ENCODE measurements around the gene PROCA1. TPM values are rescaled to one million over a fixed set of nuclear protein-coding genes. Genes with fewer than 3 reads are reported as not detected.
"Not testable (repeated sequence)": the region's sequence is repeated elsewhere in the genome, so short reads cannot be mapped to it uniquely, and the experiment has no call there.

Gene PROCA1
- total RNA-seq, 2 donors from 2014 or later: 28.7 to 41.6 TPM

- no peak for TF ChIP-seq CTCF (conservative IDR thresholded peaks at IDR 0.05)
- peaks cover 35% of the 10 kb centered on the region for H3K9me3 ChIP-seq (ENCODE audit: control insufficient read depth, low read length)
- Mint-ChIP-seq H3K4me1 (peaks cover 14% of the 10 kb centered on the region), H3K9me3 (peaks cover 39% of the 10 kb centered on the region), H3K27ac (peak overlapping the region; percentile 100), H3K36me3 (ENCODE audit: low read depth) (peaks cover 61% of the 10 kb centered on the region), H3K4me3 (peak overlapping the region; percentile 99), H3K27me3 (ENCODE audit: insufficient read depth) (peaks cover 2% of the 10 kb centered on the region)
- H3K27me3 ChIP-seq (ENCODE audit: control insufficient read depth, insufficient read depth, low read length, poor library complexity, severe bottlenecking): no peaks in the 10 kb centered on the region
- DNase-seq: no peak
- H3K27ac ChIP-seq (ENCODE audit: low read depth, low read length): peak overlapping the region; percentile 66
- H3K4me3 ChIP-seq (ENCODE audit: low read length): peak overlapping the region; percentile 99
- 5% methylated on average over 10 of the region's 10 CpGs; no CpG with 5 or more reads in 1 of the 2 experiments for WGBS, 2 experiments (ENCODE audit: insufficient coverage in 1 of 2, insufficient read length in 1 of 2)
- H3K9ac ChIP-seq (ENCODE audit: extremely low read depth, low read length, poor library complexity, severe bottlenecking): peak overlapping the region; percentile 97
- H3K4me1 ChIP-seq (ENCODE audit: control insufficient read depth, insufficient read depth, low read length): no peaks in the 10 kb centered on the region
- peaks cover 46% of the 10 kb centered on the region for H3K36me3 ChIP-seq (ENCODE audit: control insufficient read depth, insufficient read depth, low read length)
Observed at GRCh38 chr17:28662527-28662829, 49.2 kb downstream of the PROCA1 start.

GRCh38 chr17:28661635-28662526 is 49.8 kb downstream of the PROCA1 start, which contains the start of the genes SDF2 and SUPT6H:
TSS of gene SDF2 (minus strand) at chr17:28661906. CDS start at chr17:28661876, 30 bp downstream.
TSS of gene SUPT6H (plus strand) at chr17:28662205. CDS start at chr17:28673402, 11,197 bp downstream.
- peak within 1 kb of the TSS; percentile 99 for H3K4me3 Mint-ChIP-seq
- no peak for TF ChIP-seq CTCF (conservative IDR thresholded peaks at IDR 0.05)
- Histone ChIP-seq H3K4me1 (ENCODE audit: control insufficient read depth, insufficient read depth, low read length) (no peaks in the 10 kb centered on the region), H3K36me3 (ENCODE audit: control insufficient read depth, insufficient read depth, low read length) (peaks cover 50% of the 10 kb centered on the region), H3K27me3 (ENCODE audit: control insufficient read depth, insufficient read depth, low read length, poor library complexity, severe bottlenecking) (no peaks in the 10 kb centered on the region), H3K9ac (ENCODE audit: extremely low read depth, low read length, poor library complexity, severe bottlenecking) (peak within 1 kb of the TSS; percentile 97), H3K4me3 (ENCODE audit: low read length) (peak within 1 kb of the TSS; percentile 99), H3K27ac (ENCODE audit: low read depth, low read length) (peak within 1 kb of the TSS; percentile 66), H3K9me3 (ENCODE audit: control insufficient read depth, low read length) (peaks cover 41% of the 10 kb centered on the region)
- H3K9me3 Mint-ChIP-seq: peaks cover 42% of the 10 kb centered on the region
- H3K36me3 Mint-ChIP-seq (ENCODE audit: low read depth): peaks cover 63% of the 10 kb centered on the region
- 0% methylated on average over 38 to 66 of the region's 66 CpGs for WGBS, 2 experiments (ENCODE audit: insufficient coverage in 1 of 2, insufficient read length in 1 of 2)
- peak within 1 kb of the TSS; percentile 100 for H3K27ac Mint-ChIP-seq
- H3K27me3 Mint-ChIP-seq (ENCODE audit: insufficient read depth): peaks cover 2% of the 10 kb centered on the region
- DNase-seq: peak; percentile 98
- H3K4me1 Mint-ChIP-seq: peaks cover 14% of the 10 kb centered on the region

- H3K36me3 ChIP-seq (ENCODE audit: control insufficient read depth, insufficient read depth, low read length): peaks cover 48% of the 10 kb centered on the region
- H3K27me3 ChIP-seq (ENCODE audit: control insufficient read depth, insufficient read depth, low read length, poor library complexity, severe bottlenecking); H3K27me3 Mint-ChIP-seq (ENCODE audit: insufficient read depth); H3K27ac Mint-ChIP-seq; H3K4me1 ChIP-seq (ENCODE audit: control insufficient read depth, insufficient read depth, low read length); H3K9ac ChIP-seq (ENCODE audit: extremely low read depth, low read length, poor library complexity, severe bottlenecking); H3K4me3 ChIP-seq (ENCODE audit: low read length); H3K27ac ChIP-seq (ENCODE audit: low read depth, low read length); DNase-seq: not testable (repeated sequence)
- peaks cover 11% of the 10 kb centered on the region for H3K4me1 Mint-ChIP-seq
- peaks cover 58% of the 10 kb centered on the region for H3K9me3 ChIP-seq (ENCODE audit: control insufficient read depth, low read length)
- 93 to 94% methylated on average over 11 to 23 of the region's 23 CpGs for WGBS, 2 experiments (ENCODE audit: insufficient coverage in 1 of 2, insufficient read length in 1 of 2)
- peaks cover 48% of the 10 kb centered on the region for H3K9me3 Mint-ChIP-seq
- H3K36me3 Mint-ChIP-seq (ENCODE audit: low read depth): peaks cover 60% of the 10 kb centered on the region
- peak overlapping the region; percentile 99 for H3K4me3 Mint-ChIP-seq
Observed at GRCh38 chr17:28659497-28659881, 52.2 kb downstream of the PROCA1 start.

- DNase-seq; H3K27me3 Mint-ChIP-seq (ENCODE audit: insufficient read depth); H3K4me3 ChIP-seq (ENCODE audit: low read length); H3K9ac ChIP-seq (ENCODE audit: extremely low read depth, low read length, poor library complexity, severe bottlenecking); H3K27ac Mint-ChIP-seq; H3K4me3 Mint-ChIP-seq; H3K27me3 ChIP-seq (ENCODE audit: control insufficient read depth, insufficient read depth, low read length, poor library complexity, severe bottlenecking); H3K27ac ChIP-seq (ENCODE audit: low read depth, low read length); H3K4me1 ChIP-seq (ENCODE audit: control insufficient read depth, insufficient read depth, low read length): not testable (repeated sequence)
- H3K9me3 Mint-ChIP-seq: peaks cover 48% of the 10 kb centered on the region
- WGBS, 2 experiments (ENCODE audit: insufficient coverage in 1 of 2, insufficient read length in 1 of 2): 94 to 98% methylated on average over 7 to 46 of the region's 46 CpGs
- H3K4me1 Mint-ChIP-seq: peaks cover 11% of the 10 kb centered on the region
- peaks cover 57% of the 10 kb centered on the region for H3K36me3 Mint-ChIP-seq (ENCODE audit: low read depth)
- Histone ChIP-seq H3K36me3 (ENCODE audit: control insufficient read depth, insufficient read depth, low read length) (peaks cover 45% of the 10 kb centered on the region), H3K9me3 (ENCODE audit: control insufficient read depth, low read length) (peaks cover 58% of the 10 kb centered on the region)
Observed at GRCh38 chr17:28658766-28659496, 52.8 kb downstream of the PROCA1 start.

- Histone ChIP-seq H3K36me3 (ENCODE audit: control insufficient read depth, insufficient read depth, low read length) (peaks cover 47% of the 10 kb centered on the region), H3K4me3 (ENCODE audit: low read length) (peak overlapping the region; percentile 74), H3K9me3 (ENCODE audit: control insufficient read depth, low read length) (peaks cover 58% of the 10 kb centered on the region)
- Mint-ChIP-seq H3K36me3 (ENCODE audit: low read depth) (peaks cover 53% of the 10 kb centered on the region), H3K9me3 (peaks cover 48% of the 10 kb centered on the region)
- H3K4me1 ChIP-seq (ENCODE audit: control insufficient read depth, insufficient read depth, low read length); H3K27ac Mint-ChIP-seq; H3K4me1 Mint-ChIP-seq; H3K9ac ChIP-seq (ENCODE audit: extremely low read depth, low read length, poor library complexity, severe bottlenecking); H3K4me3 Mint-ChIP-seq; DNase-seq; H3K27me3 Mint-ChIP-seq (ENCODE audit: insufficient read depth); H3K27me3 ChIP-seq (ENCODE audit: control insufficient read depth, insufficient read depth, low read length, poor library complexity, severe bottlenecking); H3K27ac ChIP-seq (ENCODE audit: low read depth, low read length): not testable (repeated sequence)
- WGBS, 2 experiments (ENCODE audit: insufficient coverage in 1 of 2, insufficient read length in 1 of 2): 97% methylated on average over 3 of the region's 8 CpGs; no CpG with 5 or more reads in 1 of the 2 experiments
Observed at GRCh38 chr17:28658342-28658741, 53.3 kb downstream of the PROCA1 start.
